ENCODE measurements around the gene RFT1. TPM values are rescaled to one million over a fixed set of nuclear protein-coding genes. Genes with fewer than 3 reads are reported as not detected.

Gene RFT1
- total and polyA plus RNA-seq, 2 of the 13 experiments (the other 11 are each of a cell fraction or from before 2014, with no cell fraction given), result 23.2 to 37.0 TPM

DNA sequence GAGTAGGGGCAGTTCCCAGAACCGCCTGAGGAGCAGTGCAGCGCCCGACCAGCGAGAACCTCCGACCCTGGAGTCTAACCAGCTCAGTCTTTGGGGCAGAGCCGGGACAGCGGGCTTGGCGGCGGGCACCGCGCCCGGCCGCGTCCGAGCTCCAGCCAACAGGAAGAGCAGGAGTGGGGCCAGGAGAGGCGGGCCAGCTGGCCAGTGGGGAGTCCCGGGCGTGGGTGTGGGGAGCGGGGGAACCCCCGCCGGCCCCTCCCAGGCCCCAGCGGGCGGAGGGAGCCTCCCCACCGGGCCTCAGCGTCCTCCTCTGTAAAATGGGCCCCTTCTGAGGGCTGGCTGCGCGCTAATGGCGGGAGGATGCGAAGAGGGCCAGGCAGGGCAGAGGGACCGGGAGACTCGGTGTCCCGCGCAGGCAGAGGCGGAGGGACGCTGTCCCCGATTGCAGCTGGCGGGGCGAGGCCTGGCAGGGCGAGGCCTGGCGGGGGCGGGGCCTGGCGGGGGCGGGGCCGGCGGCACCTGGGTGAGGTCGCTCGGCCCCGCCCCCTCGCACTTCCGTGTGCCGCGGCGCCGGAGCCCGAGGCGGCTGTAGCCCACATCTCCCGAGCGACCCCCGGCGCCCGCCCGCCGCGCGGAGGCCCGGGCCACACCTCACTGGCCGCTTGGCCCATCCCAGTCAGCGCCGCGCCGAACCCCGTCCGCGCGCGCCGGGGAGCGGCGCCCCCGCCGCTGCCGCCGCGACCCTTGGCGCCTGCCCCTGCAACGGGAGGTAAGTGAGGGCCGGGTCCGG is 30.6 kb upstream of the RFT1 start, which contains the start of gene PRKCD (continued):
- TF ChIP-seq ZNF263 (CRISPR knock-in tag; IDR thresholded peaks at IDR 0.05) (no peak), EZH2 (conservative IDR thresholded peaks at IDR 0.05; ENCODE audit: low read depth, low read length) (no peak), ZNF83 (CRISPR knock-in tag; IDR thresholded peaks at IDR 0.05; ENCODE audit: borderline replicate concordance) (no peak), ZSCAN29 (CRISPR knock-in tag; conservative IDR thresholded peaks at IDR 0.05) (0 out of 2 replicates have a peak, but pooled peaks have one; percentile 54), ZNF136 (CRISPR knock-in tag; IDR thresholded peaks at IDR 0.05; ENCODE audit: low read depth) (no peak), ZNF720 (CRISPR knock-in tag; IDR thresholded peaks at IDR 0.05) (no peak), ZNF20 (CRISPR knock-in tag; IDR thresholded peaks at IDR 0.05) (no peak), ATF1 (CRISPR knock-in tag; IDR thresholded peaks at IDR 0.05) (no peak), ZFX (CRISPR knock-in tag; IDR thresholded peaks at IDR 0.05; ENCODE audit: low read depth) (peak; percentile 84), ATF7 (IDR thresholded peaks at IDR 0.05) (no peak), ATF7 (CRISPR knock-in tag; IDR thresholded peaks at IDR 0.05) (no peak), SPEN (CRISPR knock-in tag; IDR thresholded peaks at IDR 0.05; ENCODE audit: low read depth) (no peak), HDAC6 (IDR thresholded peaks at IDR 0.05; ENCODE audit: low read depth, low read length) (no peak), ZFP62 (CRISPR knock-in tag; IDR thresholded peaks at IDR 0.05) (no peak), LCORL (IDR thresholded peaks at IDR 0.05) (no peak), LCORL (CRISPR knock-in tag; IDR thresholded peaks at IDR 0.05) (peak; percentile 61), ETV5 (CRISPR knock-in tag; IDR thresholded peaks at IDR 0.05; ENCODE audit: borderline replicate concordance) (no peak; the same call in 1 of the 2 replicates), SCMH1 (CRISPR knock-in tag; IDR thresholded peaks at IDR 0.05; ENCODE audit: borderline replicate concordance) (no peak), ZSCAN25 (CRISPR knock-in tag; IDR thresholded peaks at IDR 0.05) (no peak), PHF20 (CRISPR knock-in tag; IDR thresholded peaks at IDR 0.05) (0 out of 2 replicates have a peak, but pooled peaks have one; percentile 34), ZNF556 (CRISPR knock-in tag; IDR thresholded peaks at IDR 0.05; ENCODE audit: borderline replicate concordance) (no peak), NFYC (CRISPR knock-in tag; IDR thresholded peaks at IDR 0.05) (no peak)
- TF ChIP-seq, protein P1, sequence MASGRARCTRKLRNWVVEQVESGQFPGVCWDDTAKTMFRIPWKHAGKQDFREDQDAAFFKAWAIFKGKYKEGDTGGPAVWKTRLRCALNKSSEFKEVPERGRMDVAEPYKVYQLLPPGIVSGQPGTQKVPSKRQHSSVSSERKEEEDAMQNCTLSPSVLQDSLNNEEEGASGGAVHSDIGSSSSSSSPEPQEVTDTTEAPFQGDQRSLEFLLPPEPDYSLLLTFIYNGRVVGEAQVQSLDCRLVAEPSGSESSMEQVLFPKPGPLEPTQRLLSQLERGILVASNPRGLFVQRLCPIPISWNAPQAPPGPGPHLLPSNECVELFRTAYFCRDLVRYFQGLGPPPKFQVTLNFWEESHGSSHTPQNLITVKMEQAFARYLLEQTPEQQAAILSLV (CRISPR knock-in tag; IDR thresholded peaks at IDR 0.05; ENCODE audit: borderline replicate concordance), result no peak
- TF ChIP-seq, protein P2, sequence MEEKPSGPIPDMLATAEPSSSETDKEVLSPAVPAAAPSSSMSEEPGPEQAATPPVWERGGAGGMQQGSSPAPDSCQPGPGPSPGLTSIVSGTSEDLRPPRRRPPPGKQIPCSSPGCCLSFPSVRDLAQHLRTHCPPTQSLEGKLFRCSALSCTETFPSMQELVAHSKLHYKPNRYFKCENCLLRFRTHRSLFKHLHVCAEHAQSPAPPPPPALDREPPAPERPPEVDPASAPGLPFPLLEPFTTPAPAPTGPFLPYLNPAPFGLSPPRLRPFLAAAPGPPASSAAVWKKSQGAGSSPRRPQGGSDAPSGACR (CRISPR knock-in tag; IDR thresholded peaks at IDR 0.05), result 0 out of 2 replicates have a peak, but pooled peaks have one; percentile 59
- TF ChIP-seq, protein P3, sequence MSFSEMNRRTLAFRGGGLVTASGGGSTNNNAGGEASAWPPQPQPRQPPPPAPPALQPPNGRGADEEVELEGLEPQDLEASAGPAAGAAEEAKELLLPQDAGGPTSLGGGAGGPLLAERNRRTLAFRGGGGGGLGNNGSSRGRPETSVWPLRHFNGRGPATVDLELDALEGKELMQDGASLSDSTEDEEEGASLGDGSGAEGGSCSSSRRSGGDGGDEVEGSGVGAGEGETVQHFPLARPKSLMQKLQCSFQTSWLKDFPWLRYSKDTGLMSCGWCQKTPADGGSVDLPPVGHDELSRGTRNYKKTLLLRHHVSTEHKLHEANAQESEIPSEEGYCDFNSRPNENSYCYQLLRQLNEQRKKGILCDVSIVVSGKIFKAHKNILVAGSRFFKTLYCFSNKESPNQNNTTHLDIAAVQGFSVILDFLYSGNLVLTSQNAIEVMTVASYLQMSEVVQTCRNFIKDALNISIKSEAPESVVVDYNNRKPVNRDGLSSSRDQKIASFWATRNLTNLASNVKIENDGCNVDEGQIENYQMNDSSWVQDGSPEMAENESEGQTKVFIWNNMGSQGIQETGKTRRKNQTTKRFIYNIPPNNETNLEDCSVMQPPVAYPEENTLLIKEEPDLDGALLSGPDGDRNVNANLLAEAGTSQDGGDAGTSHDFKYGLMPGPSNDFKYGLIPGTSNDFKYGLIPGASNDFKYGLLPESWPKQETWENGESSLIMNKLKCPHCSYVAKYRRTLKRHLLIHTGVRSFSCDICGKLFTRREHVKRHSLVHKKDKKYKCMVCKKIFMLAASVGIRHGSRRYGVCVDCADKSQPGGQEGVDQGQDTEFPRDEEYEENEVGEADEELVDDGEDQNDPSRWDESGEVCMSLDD (CRISPR knock-in tag; IDR thresholded peaks at IDR 0.05; ENCODE audit: borderline replicate concordance), result no peak
- TF ChIP-seq, protein P4, sequence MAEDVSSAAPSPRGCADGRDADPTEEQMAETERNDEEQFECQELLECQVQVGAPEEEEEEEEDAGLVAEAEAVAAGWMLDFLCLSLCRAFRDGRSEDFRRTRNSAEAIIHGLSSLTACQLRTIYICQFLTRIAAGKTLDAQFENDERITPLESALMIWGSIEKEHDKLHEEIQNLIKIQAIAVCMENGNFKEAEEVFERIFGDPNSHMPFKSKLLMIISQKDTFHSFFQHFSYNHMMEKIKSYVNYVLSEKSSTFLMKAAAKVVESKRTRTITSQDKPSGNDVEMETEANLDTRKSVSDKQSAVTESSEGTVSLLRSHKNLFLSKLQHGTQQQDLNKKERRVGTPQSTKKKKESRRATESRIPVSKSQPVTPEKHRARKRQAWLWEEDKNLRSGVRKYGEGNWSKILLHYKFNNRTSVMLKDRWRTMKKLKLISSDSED (CRISPR knock-in tag; IDR thresholded peaks at IDR 0.05), result no peak
